GM18858 (cell line): ENCODE results near the gene KANSL3.
A peak's percentile ranks its signal among the peaks of the same experiment; 100 is the strongest.
"Not testable (repeated sequence)": the region's sequence is repeated elsewhere in the genome, so short reads cannot be mapped to it uniquely, and the experiment has no call there.

Experiments used
- ATAC-seq: cut with Tn5 transposase; IDR thresholded peaks from one replicate; pipeline ENCODE4 v1.9.1; 2021; ENCODE audit not compliant: unreplicated experiment

The KANSL3 gene

GRCh38 chr2:96655526-96655925, 17.4 kb upstream of the KANSL3 start:
- no peak for ATAC-seq

- ATAC-seq = not testable (repeated sequence)
These were observed 16.7 kb upstream of the KANSL3 start for GRCh38 chr2:96654791-96655190.

GRCh38 chr2:96651793-96652192, 13.7 kb upstream of the KANSL3 start:
- ATAC-seq = no peak

- no peak for ATAC-seq
These were observed 11.2 kb upstream of the KANSL3 start for GRCh38 chr2:96649342-96649741.

- ATAC-seq = no peak
These were observed 10.3 kb upstream of the KANSL3 start for GRCh38 chr2:96648306-96648930.

GRCh38 chr2:96647681-96648080, 9.6 kb upstream of the KANSL3 start:
- no peak for ATAC-seq

GRCh38 chr2:96642564-96643360, 4.7 kb upstream of the KANSL3 start, which contains the start of gene FER1L5:
Gene FER1L5 (plus strand): TSS chr2:96642764. CDS start chr2:96642837, 73 bp downstream.
- ATAC-seq = no peak

- ATAC-seq = peak; percentile 57
These were observed 548 bp downstream of the KANSL3 start for GRCh38 chr2:96637385-96638143.

- no peak for ATAC-seq
These were observed 1.5 kb downstream of the KANSL3 start for GRCh38 chr2:96636551-96637171.

GRCh38 chr2:96633641-96634040, 4.5 kb downstream of the KANSL3 start:
- ATAC-seq = no peak

- ATAC-seq = no peak
These were observed 6.2 kb downstream of the KANSL3 start for GRCh38 chr2:96631804-96632435.

GRCh38 chr2:96626553-96626942, 11.6 kb downstream of the KANSL3 start:
- no peak for ATAC-seq

GRCh38 chr2:96625571-96626552, 12.2 kb downstream of the KANSL3 start:
- no peak for ATAC-seq

GRCh38 chr2:96623116-96623515, 15.0 kb downstream of the KANSL3 start:
- no peak for ATAC-seq

- no peak for ATAC-seq
These were observed 15.6 kb downstream of the KANSL3 start for GRCh38 chr2:96622544-96622943.

GRCh38 chr2:96618596-96619283, 19.4 kb downstream of the KANSL3 start:
- no peak for ATAC-seq

- ATAC-seq = no peak
These were observed 21.1 kb downstream of the KANSL3 start for GRCh38 chr2:96617012-96617411.

GRCh38 chr2:96616535-96616934, 21.6 kb downstream of the KANSL3 start:
- no peak for ATAC-seq

GRCh38 chr2:96616128-96616527, 22.0 kb downstream of the KANSL3 start:
- no peak for ATAC-seq
